ENCODE measurements around the gene TRAPPC14. TPM values are rescaled to one million over a fixed set of nuclear protein-coding genes. Genes with fewer than 3 reads are reported as not detected.
A peak's percentile ranks its signal among the peaks of the same experiment; 100 is the strongest.
"Not testable (repeated sequence)": the region's sequence is repeated elsewhere in the genome, so short reads cannot be mapped to it uniquely, and the experiment has no call there.

The TRAPPC14 gene, protein sequence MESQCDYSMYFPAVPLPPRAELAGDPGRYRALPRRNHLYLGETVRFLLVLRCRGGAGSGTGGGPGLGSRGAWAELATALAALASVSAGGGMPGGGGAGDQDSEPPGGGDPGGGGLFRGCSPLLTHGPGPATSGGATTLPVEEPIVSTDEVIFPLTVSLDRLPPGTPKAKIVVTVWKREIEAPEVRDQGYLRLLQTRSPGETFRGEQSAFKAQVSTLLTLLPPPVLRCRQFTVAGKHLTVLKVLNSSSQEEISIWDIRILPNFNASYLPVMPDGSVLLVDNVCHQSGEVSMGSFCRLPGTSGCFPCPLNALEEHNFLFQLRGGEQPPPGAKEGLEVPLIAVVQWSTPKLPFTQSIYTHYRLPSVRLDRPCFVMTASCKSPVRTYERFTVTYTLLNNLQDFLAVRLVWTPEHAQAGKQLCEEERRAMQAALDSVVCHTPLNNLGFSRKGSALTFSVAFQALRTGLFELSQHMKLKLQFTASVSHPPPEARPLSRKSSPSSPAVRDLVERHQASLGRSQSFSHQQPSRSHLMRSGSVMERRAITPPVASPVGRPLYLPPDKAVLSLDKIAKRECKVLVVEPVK
- total RNA-seq (14.2 and 22.7 TPM in 2 replicates), polyA plus RNA-seq (10.4 and 25.0 TPM in 2 replicates)

DNA sequence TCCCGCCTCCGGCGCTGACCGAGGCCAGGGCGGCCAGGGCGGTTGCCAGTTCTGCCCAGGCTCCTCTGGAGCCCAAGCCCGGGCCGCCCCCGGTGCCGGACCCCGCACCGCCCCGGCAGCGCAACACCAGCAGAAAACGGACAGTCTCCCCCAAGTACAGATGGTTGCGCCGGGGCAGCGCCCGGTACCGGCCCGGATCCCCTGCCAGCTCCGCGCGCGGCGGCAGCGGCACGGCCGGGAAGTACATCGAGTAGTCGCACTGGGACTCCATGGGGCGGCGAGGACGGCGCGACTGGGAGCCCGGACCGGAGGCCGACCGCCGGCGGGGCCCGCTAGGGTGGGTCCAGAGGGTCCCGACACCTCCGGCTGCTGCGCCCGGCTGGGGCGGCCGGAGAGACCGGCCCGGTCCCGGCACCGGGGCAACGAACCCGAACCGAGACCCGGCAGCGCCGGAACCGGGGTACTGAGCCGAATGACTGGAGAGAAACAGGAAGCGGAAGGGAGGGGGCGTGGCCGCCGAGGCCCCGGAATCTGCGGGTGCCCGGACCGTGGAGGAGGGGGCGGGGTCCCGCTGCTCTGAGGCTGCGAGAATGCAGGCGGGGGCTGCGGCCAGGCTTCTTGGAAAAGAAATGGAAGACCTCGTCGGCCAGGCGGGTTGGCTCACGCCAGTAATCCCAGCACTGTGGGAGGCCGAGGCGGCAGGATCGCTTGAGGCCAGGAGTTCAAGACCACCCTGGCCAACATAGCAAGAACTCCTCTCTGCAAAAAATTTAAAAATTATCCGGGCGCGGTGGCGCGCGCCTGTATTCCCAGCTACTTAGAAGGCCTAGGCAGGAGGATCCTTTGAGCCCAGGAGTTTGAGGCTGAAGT, at the start of gene TRAPPC14:
Gene TRAPPC14, minus strand, starts transcription at position 495 of the 870 bp plus-strand sequence. Its CDS starts 224 bp downstream, at position 271.
- Histone ChIP-seq H3K27ac (peak within 1 kb of the TSS; percentile 57), H3K27me3 (no peaks in the 10 kb centered on the region), H3K4me1 (ENCODE audit: low read depth) (peaks cover 6% of the 10 kb centered on the region), H3K4me3 (peak within 1 kb of the TSS; percentile 91), H3K36me3 (peaks cover 19% of the 10 kb centered on the region), H3K9me3 (ENCODE audit: low read depth) (no peaks in the 10 kb centered on the region)
- TF ChIP-seq CTCF (IDR thresholded peaks at IDR 0.05; ENCODE audit: low read depth, low read length): no peak
- peak; percentile 94 for DNase-seq (ENCODE audit: low read depth in 1 of 2, low spot score in 1 of 2)

DNA sequence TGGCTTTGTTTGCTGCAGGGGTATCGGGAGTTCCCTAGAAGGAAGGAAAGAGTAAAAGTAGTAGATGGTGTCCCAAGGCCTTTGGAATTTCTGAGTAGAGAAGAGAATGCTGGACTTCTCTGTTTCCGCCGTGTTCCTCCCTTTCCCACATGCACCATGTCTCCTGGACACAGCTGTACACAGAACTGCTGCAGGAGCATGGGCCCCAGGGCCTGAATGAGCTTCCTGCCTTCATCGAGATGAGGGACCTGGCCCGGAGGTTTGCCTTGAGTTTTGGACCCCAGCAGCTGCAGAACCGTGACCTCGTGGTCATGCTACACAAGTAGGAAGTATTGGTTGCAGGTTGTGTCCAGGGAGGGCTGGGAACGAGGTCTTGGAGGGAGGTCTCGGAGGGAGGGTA, 45.9 kb upstream of the TRAPPC14 start:
- Histone ChIP-seq H3K4me3 (no peak overlapping the region), H3K27ac (no peak overlapping the region), H3K27me3 (no peaks in the 10 kb centered on the region), H3K9me3 (ENCODE audit: low read depth) (no peaks in the 10 kb centered on the region), H3K4me1 (ENCODE audit: low read depth) (peaks cover 6% of the 10 kb centered on the region), H3K36me3 (no peaks in the 10 kb centered on the region)
- DNase-seq (ENCODE audit: low read depth in 1 of 2, low spot score in 1 of 2): no peak
- TF ChIP-seq CTCF (IDR thresholded peaks at IDR 0.05; ENCODE audit: low read depth, low read length): no peak

- Histone ChIP-seq H3K4me3 (no peak overlapping the region), H3K36me3 (no peaks in the 10 kb centered on the region), H3K27me3 (no peaks in the 10 kb centered on the region), H3K9me3 (ENCODE audit: low read depth) (no peaks in the 10 kb centered on the region), H3K27ac (no peak overlapping the region), H3K4me1 (ENCODE audit: low read depth) (peaks cover 6% of the 10 kb centered on the region)
- DNase-seq (ENCODE audit: low read depth in 1 of 2, low spot score in 1 of 2): no peak
- TF ChIP-seq CTCF (IDR thresholded peaks at IDR 0.05; ENCODE audit: low read depth, low read length): no peak
Measured at GRCh38 chr7:100200693-100201092, 42.2 kb upstream of the TRAPPC14 start.

DNA sequence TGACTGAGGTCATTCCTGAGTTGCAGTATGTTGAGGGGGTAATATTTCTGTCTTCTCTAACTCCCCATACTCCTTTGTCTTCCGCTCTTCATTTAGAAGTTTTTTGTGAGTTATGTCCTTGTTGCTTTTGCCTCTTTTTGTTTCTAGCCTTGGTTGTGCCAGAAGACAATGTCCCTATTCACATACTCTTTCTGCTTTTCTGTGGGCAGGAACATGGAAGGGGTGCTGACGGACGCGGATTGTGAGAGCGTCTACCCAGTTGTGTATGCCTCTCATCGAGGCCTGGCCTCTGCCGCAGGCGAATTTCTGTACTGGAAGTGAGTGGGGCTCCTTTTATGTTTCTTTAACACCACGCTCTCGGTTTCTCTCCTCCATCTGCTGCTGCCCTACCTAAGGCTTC, 39.7 kb upstream of the TRAPPC14 start:
- no peak for TF ChIP-seq CTCF (IDR thresholded peaks at IDR 0.05; ENCODE audit: low read depth, low read length)
- DNase-seq (ENCODE audit: low read depth in 1 of 2, low spot score in 1 of 2): no peak
- H3K27me3 ChIP-seq: no peaks in the 10 kb centered on the region
- no peak overlapping the region for H3K27ac ChIP-seq
- H3K4me3 ChIP-seq: no peak overlapping the region
- peaks cover 6% of the 10 kb centered on the region for H3K4me1 ChIP-seq (ENCODE audit: low read depth)
- no peaks in the 10 kb centered on the region for H3K36me3 ChIP-seq
- H3K9me3 ChIP-seq (ENCODE audit: low read depth): no peaks in the 10 kb centered on the region

- H3K27me3 ChIP-seq; H3K27ac ChIP-seq; H3K36me3 ChIP-seq; DNase-seq (ENCODE audit: low read depth in 1 of 2, low spot score in 1 of 2); H3K4me3 ChIP-seq; H3K9me3 ChIP-seq (ENCODE audit: low read depth): not testable (repeated sequence)
- peaks cover 19% of the 10 kb centered on the region for H3K4me1 ChIP-seq (ENCODE audit: low read depth)
Measured at GRCh38 chr7:100195901-100196322, 37.4 kb upstream of the TRAPPC14 start.
